Suppressor macrophage (primary cell): ENCODE measurements around the gene FERMT2.
"Not testable (repeated sequence)": the region's sequence is repeated elsewhere in the genome, so short reads cannot be mapped to it uniquely, and the experiment has no call there.

Source experiments
- DNase-seq, 4 experiments: peaks; one replicate each; pipeline ENCODE4 v3.0.0-alpha.2; 2020 to 2022

The FERMT2 gene

GRCh38 chr14:52898496-52898895 is 52.4 kb downstream of the FERMT2 start:
- DNase-seq: no peak

- no peak for DNase-seq
Measured at GRCh38 chr14:52895000-52895399, 55.9 kb downstream of the FERMT2 start.

- DNase-seq: no peak
Measured at GRCh38 chr14:52891800-52892199, 59.0 kb downstream of the FERMT2 start.

GRCh38 chr14:52888839-52889838 is 61.7 kb downstream of the FERMT2 start:
- DNase-seq: no peak

GRCh38 chr14:52888159-52888558 is 62.7 kb downstream of the FERMT2 start:
- DNase-seq: no peak

- DNase-seq: no peak
Measured at GRCh38 chr14:52885230-52885629, 65.6 kb downstream of the FERMT2 start.

GRCh38 chr14:52883658-52884057 is 67.2 kb downstream of the FERMT2 start:
- no peak for DNase-seq

GRCh38 chr14:52882824-52883223 is 68.0 kb downstream of the FERMT2 start:
- DNase-seq: no peak

- DNase-seq: no peak
Measured at GRCh38 chr14:52879958-52880357, 70.9 kb downstream of the FERMT2 start.

- DNase-seq: no peak
Measured at GRCh38 chr14:52878946-52879345, 71.9 kb downstream of the FERMT2 start.

GRCh38 chr14:52878469-52878868 is 72.4 kb downstream of the FERMT2 start:
- DNase-seq: no peak

GRCh38 chr14:52877628-52878027 is 73.2 kb downstream of the FERMT2 start:
- no peak for DNase-seq

GRCh38 chr14:52876806-52877205 is 74.0 kb downstream of the FERMT2 start:
- DNase-seq: no peak

GRCh38 chr14:52876311-52876710 is 74.5 kb downstream of the FERMT2 start:
- no peak for DNase-seq

- no peak for DNase-seq
Measured at GRCh38 chr14:52875707-52876106, 75.1 kb downstream of the FERMT2 start.

GRCh38 chr14:52874389-52874788 is 76.5 kb downstream of the FERMT2 start:
- no peak for DNase-seq

- peak in 3 of 4 experiments; percentile 3 to 13 (median 9) for DNase-seq
Measured at GRCh38 chr14:52873694-52874093, 77.2 kb downstream of the FERMT2 start.

GRCh38 chr14:52873065-52873464 is 77.8 kb downstream of the FERMT2 start:
- DNase-seq: no peak

- no peak for DNase-seq
Measured at GRCh38 chr14:52871606-52872005, 79.2 kb downstream of the FERMT2 start.

GRCh38 chr14:52868911-52869618 is 81.8 kb downstream of the FERMT2 start:
- peak in 2 of 4 experiments; percentile 17 to 19 for DNase-seq

- DNase-seq: not testable (repeated sequence)
Measured at GRCh38 chr14:52864893-52865292, 86.0 kb downstream of the FERMT2 start.

GRCh38 chr14:52863334-52863700 is 87.5 kb downstream of the FERMT2 start:
- DNase-seq: no peak

GRCh38 chr14:52862632-52863333 is 88.1 kb downstream of the FERMT2 start:
- DNase-seq: no peak
